ENCODE data around the gene B3GNT8. TPM values are rescaled to one million over a fixed set of nuclear protein-coding genes. Genes with fewer than 3 reads are reported as not detected.

Gene B3GNT8
- total RNA-seq, 1 donor from 2014 or later, result 0.86 TPM

GRCh38 chr19:41456342-41456918, 29.3 kb upstream of the B3GNT8 start:
- Mint-ChIP-seq H3K9me3 (no peaks in the 10 kb centered on the region), H3K27me3 (ENCODE audit: low read depth) (peaks cover 76% of the 10 kb centered on the region), H3K36me3 (ENCODE audit: low read depth) (no peaks in the 10 kb centered on the region), H3K4me3 (no peak overlapping the region), H3K4me1 (no peaks in the 10 kb centered on the region), H3K27ac (ENCODE audit: unreplicated experiment) (no peak overlapping the region)
- TF ChIP-seq, protein P1, sequence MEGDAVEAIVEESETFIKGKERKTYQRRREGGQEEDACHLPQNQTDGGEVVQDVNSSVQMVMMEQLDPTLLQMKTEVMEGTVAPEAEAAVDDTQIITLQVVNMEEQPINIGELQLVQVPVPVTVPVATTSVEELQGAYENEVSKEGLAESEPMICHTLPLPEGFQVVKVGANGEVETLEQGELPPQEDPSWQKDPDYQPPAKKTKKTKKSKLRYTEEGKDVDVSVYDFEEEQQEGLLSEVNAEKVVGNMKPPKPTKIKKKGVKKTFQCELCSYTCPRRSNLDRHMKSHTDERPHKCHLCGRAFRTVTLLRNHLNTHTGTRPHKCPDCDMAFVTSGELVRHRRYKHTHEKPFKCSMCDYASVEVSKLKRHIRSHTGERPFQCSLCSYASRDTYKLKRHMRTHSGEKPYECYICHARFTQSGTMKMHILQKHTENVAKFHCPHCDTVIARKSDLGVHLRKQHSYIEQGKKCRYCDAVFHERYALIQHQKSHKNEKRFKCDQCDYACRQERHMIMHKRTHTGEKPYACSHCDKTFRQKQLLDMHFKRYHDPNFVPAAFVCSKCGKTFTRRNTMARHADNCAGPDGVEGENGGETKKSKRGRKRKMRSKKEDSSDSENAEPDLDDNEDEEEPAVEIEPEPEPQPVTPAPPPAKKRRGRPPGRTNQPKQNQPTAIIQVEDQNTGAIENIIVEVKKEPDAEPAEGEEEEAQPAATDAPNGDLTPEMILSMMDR (conservative IDR thresholded peaks at IDR 0.05), result no peak
- DNase-seq (ENCODE audit: low read depth, low spot score), result no peak

- no peak overlapping the region for H3K4me3 Mint-ChIP-seq
- TF ChIP-seq, protein P1 (conservative IDR thresholded peaks at IDR 0.05), result no peak
- H3K36me3 Mint-ChIP-seq (ENCODE audit: low read depth), result no peaks in the 10 kb centered on the region
- H3K27me3 Mint-ChIP-seq (ENCODE audit: low read depth), result peaks cover 76% of the 10 kb centered on the region
- no peaks in the 10 kb centered on the region for H3K4me1 Mint-ChIP-seq
- no peak for DNase-seq (ENCODE audit: low read depth, low spot score)
- no peaks in the 10 kb centered on the region for H3K9me3 Mint-ChIP-seq
- H3K27ac Mint-ChIP-seq (ENCODE audit: unreplicated experiment), result no peak overlapping the region
These were observed 28.8 kb upstream of the B3GNT8 start for GRCh38 chr19:41455936-41456335.

- H3K4me1 Mint-ChIP-seq, result peaks cover 5% of the 10 kb centered on the region
- H3K36me3 Mint-ChIP-seq (ENCODE audit: low read depth), result no peaks in the 10 kb centered on the region
- no peak for DNase-seq (ENCODE audit: low read depth, low spot score)
- H3K9me3 Mint-ChIP-seq, result no peaks in the 10 kb centered on the region
- TF ChIP-seq, protein P1 (conservative IDR thresholded peaks at IDR 0.05), result no peak
- H3K27me3 Mint-ChIP-seq (ENCODE audit: low read depth), result peaks cover 68% of the 10 kb centered on the region
- no peak overlapping the region for H3K27ac Mint-ChIP-seq (ENCODE audit: unreplicated experiment)
- no peak overlapping the region for H3K4me3 Mint-ChIP-seq
These were observed 25.6 kb upstream of the B3GNT8 start for GRCh38 chr19:41452584-41453275.

- peaks cover 5% of the 10 kb centered on the region for H3K4me1 Mint-ChIP-seq
- DNase-seq (ENCODE audit: low read depth, low spot score), result no peak
- no peak overlapping the region for H3K4me3 Mint-ChIP-seq
- peaks cover 67% of the 10 kb centered on the region for H3K27me3 Mint-ChIP-seq (ENCODE audit: low read depth)
- H3K36me3 Mint-ChIP-seq (ENCODE audit: low read depth), result no peaks in the 10 kb centered on the region
- TF ChIP-seq, protein P1 (conservative IDR thresholded peaks at IDR 0.05), result no peak
- no peak overlapping the region for H3K27ac Mint-ChIP-seq (ENCODE audit: unreplicated experiment)
- H3K9me3 Mint-ChIP-seq, result no peaks in the 10 kb centered on the region
These were observed 22.6 kb upstream of the B3GNT8 start for GRCh38 chr19:41449865-41450178.

DNA sequence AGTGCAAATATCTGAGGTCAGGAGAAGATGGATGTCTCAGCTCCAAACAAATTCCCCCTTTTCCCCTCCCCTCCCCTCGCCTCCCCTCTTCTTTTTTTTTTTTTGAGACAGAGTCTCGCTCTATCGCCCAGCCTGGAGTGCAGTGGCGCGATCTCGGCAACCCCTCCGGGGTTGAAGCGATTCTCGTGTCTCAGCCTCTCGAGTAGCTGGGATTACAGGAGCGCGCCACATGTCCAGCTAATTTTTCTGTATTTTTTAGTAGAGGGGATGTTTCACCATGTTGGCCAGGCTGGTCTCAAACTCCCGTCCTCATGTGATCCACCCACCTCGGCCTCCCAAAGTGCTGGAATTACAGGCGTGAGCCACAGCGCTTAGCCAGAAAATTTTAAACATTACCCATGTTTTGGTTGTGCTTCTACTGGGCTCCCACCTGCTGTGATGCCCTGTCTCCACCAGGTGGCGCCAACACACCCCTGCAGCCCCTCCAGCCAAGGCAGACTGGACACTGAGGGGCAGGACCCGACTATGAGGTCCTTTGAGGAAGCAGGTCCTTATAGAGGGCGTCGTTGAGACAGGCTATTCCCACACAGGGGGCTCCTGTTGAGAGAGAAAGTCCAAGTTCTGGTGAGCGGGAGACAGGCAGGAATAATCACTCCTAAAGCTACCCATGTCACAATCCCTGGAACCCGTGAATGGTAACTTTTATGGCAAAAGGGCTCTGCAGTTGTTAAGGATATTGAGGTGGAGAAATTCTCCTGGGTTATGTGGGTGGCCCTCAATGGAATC, 22.1 kb upstream of the B3GNT8 start:
- H3K36me3 Mint-ChIP-seq (ENCODE audit: low read depth), result no peaks in the 10 kb centered on the region
- H3K4me1 Mint-ChIP-seq, result peaks cover 5% of the 10 kb centered on the region
- H3K9me3 Mint-ChIP-seq, result no peaks in the 10 kb centered on the region
- TF ChIP-seq, protein P1 (conservative IDR thresholded peaks at IDR 0.05), result peak; percentile 97
- H3K27ac Mint-ChIP-seq (ENCODE audit: unreplicated experiment), result no peak overlapping the region
- DNase-seq (ENCODE audit: low read depth, low spot score), result peak; percentile 90
- peak overlapping the region; percentile 23 for H3K4me3 Mint-ChIP-seq
- peaks cover 66% of the 10 kb centered on the region for H3K27me3 Mint-ChIP-seq (ENCODE audit: low read depth)
